ACHN (cell line): ENCODE results near the gene PDSS2.
"Not testable (repeated sequence)": the region's sequence is repeated elsewhere in the genome, so short reads cannot be mapped to it uniquely, and the experiment has no call there.

ENCODE experiments used
- DNase-seq: peaks from one replicate; pipeline ENCODE4 v3.0.0-alpha.2; 2015
- in situ Hi-C: cut with HindIII; loops from 2 replicates; pipeline ENCODE4 v1.10.0; 2017; ENCODE audit warnings: low sequenced_read_pairs, low pct_ligation_motif_present, low pct_unique_long_range_greater_than_20kb

The PDSS2 gene

DNA sequence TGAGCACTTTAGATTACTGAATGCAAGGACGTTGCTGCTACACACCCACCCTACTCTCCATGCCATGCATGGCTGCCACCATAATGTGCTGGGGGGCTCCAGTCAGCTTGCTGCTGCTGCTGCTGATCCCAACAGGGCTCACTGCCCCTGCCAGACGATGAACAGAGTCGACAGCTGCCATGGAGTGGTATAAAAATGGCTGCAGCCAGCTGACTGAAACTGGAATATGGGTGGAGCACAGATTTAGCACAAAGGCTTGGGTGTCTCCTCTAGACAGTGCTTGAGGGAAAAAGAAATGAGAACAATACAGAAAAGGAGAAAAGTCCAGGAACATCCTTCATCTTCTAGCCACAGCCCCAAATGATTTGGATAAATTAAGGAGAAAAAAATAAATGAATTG, 150.7 kb downstream of the PDSS2 start:
- in situ Hi-C loops: no loop called here

DNA sequence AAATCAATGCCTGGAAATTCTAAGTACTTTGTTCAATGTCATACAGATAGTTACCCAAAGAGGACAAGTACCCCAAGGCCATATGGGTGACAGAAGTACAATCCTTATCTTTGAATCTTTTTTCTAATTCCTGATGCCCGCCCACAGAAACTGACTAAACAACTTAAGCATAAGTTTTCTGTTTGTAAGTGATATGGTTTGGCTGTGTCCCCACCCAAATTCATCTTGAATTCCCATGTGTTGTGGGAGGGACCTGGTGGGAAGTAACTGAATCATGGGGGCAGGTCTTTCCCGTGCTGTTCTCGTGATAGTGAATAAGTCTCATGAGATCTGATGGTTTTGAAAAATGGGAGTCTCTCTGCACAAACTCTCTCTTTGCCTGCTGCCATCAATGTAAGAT, 153.4 kb downstream of the PDSS2 start:
- in situ Hi-C loops, DNase-seq: not testable (repeated sequence)

More for the DNA sequence above, 150.7 kb downstream of the PDSS2 start:
- no peak for DNase-seq

DNA sequence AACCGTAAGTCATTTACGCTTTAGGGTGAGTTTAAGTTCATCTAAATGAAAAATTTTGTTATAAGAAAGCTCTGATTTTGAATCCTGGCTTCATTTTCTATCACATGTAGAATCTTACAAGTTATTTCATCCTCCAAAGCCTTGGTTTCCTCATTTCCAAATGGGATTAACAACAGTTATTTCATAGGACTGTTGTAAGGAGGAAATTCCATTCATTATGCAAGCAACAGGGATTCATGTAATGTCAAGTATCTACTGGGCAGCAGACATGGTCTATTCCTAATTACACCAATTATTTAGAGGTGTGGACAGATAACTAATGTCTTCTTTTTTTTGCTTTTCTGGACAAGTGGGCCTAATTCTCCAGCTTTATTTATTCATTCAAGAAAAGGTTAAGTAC, 154.0 kb downstream of the PDSS2 start:
- in situ Hi-C loops: no loop called here

DNA sequence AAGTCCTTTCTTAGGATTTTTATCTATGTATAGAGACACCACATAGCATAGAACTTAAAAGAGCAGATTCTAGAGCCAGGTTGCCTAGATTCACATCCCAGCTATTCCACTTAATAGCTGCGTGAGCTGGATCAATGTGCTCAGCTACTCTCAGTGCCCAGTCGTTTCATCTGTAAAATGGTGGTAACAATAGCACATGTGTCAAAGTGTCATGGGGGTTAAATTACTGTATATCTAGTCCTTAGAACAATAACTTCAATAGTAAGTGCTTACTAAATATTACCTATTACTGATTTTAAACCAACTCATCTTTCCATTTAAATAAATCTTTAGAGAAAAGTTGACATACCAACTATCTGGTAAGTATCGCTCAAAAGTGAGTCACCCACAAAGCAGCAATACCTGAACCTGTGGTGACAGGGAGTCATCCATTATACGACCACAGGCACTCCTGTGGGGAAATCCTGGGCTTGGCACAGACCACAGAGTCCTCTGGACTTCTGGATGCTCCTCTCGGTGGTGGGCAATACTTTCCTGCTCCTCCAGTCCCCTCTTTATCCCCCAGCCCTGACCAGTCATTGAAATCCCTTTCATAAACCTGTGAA, 154.8 kb downstream of the PDSS2 start:
- DNase-seq: peak; percentile 21
- in situ Hi-C loops: no loop called here

More for the DNA sequence above, 154.0 kb downstream of the PDSS2 start:
- no peak for DNase-seq

DNA sequence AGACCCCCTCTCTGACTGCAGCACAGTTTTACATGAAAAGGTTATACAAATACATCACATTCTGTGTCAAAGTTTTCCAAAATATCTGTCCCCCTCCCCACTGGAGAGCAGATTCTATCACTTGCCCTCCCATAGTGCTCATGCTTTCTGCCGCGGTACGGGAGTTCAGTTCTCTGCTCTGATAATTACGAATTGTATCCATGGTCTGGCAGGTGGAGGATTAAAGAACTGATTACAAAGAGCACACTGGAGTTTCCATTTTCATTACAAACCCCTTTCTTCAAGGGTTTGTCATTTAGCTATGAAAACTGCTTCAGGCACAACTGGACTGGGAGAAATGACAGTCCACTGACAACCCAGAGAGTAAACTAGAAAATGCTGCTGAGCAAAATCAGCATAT, 166.0 kb downstream of the PDSS2 start:
- DNase-seq: no peak
- in situ Hi-C loops: no loop called here

DNA sequence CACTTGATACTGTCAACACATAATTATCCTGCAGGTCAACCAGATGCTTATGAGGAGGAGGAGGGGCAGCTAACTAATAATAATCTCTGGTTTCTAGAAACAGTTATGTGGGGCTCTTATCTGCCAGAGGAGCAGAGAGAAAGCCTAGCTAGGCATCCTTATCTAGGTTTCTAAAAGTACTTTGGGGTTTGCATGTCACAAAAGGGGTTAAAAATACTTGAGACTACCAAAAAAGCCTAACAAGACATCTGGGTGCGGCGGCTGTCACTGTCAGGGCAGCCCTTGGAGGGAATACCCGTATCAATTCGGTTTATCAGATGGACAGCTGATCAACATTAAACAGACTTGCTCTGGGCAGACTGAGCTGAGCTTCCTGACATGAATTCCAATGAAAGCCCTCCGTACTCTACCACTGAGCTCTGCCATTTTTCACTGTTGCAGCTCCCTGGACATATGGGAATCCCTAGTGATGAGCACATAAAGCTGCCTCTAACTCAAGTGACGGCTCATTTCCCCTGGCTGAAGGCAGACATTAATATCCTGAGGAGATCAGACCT, 166.6 kb downstream of the PDSS2 start:
- no peak for DNase-seq
- in situ Hi-C loops: no loop called here

DNA sequence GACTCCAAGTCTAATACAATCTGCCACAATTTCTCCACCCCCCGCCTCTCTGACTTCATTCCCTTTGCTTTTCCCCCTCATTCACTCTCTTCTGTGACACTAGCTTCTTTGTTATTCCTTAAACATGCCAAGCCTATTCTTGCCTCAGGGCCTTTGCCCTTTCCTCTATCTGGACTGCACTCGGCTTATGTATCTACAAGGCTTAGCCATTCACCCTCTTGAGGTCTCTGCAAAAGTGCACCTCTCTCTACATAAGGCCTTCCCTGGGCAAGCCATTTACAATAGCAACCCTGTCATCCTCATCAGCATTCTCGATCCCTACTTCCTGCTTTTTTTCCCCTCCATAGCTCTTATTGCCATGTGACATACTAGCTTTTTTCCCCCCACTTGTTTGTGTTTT, 168.9 kb downstream of the PDSS2 start:
- in situ Hi-C loops: no loop called here
- DNase-seq: no peak

DNA sequence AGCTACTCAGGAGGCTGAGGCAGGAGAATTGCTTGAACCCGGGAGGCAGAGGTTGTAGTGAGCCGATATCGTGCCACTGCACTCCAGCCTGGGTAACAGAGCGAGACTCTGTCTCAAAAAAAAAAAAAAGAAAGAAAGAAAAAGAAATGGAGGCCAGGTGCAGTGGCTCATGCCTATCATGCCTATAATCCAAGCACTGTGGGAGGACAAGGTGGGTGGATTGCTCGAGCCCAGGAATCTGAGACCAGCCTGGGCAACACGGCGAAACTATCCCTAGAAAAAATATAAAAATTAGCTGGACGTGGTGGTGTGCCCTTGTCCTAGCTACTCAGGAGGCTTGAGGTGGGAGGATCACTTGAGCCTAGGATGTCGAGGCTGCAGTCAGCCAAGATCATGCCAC, 170.1 kb downstream of the PDSS2 start:
- DNase-seq, in situ Hi-C loops: not testable (repeated sequence)

DNA sequence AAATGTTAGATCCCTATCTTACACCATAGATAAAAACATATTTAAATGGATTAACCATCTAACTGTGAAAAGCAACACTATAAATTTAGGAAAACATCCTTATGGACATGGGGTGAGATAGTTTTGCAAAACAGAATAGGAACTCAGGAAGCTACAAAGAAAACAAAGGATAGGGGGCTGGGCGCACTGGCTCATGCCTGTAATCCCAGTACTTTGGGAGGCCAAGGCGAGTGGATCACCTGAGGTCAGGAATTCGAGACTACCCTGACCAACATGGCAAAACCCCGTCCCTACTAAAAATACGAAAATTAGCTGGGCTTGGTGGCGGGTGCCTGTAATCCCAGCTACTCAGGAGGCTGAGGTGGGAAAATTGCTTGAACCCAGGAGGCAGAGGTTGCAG, 173.7 kb downstream of the PDSS2 start:
- DNase-seq, in situ Hi-C loops: not testable (repeated sequence)

DNA sequence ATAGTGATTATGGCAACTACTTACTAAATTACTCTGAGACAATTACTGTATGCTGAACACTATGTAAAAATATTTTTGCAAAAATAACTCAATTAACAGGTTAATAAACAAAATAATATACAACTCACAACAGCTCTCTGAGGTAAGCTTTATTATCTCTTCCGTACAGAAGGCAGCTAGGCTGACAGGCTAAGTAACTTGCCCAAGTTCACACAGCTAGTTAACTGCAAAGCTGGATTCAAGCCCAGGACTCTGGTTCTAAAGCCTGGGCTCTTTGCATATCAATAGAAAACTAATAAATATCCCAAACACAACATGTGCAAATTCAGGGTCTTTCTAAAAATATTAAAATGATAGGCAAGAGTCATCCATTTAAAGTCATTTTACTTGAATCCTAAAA, 174.6 kb downstream of the PDSS2 start:
- DNase-seq: no peak
- in situ Hi-C loops: no loop called here

DNA sequence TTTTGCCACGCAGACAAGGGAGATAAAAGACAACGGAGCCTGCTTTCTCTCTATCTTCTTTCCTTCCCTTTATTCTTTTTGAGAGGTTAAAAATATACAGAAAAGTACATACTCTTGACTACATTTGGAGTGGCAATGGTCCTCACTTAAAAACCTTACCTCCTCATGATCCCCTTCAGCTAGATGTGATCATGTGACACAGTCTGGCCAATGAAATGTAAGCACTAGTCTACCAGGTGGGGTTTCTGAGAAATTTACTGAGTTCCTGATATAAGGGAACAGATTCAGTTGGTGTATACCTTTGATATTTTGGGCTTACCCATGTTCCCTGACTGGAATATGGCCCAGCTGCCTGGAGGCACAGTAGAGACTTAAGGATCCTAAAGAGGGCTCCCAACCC, 178.6 kb downstream of the PDSS2 start:
- no peak for DNase-seq

DNA sequence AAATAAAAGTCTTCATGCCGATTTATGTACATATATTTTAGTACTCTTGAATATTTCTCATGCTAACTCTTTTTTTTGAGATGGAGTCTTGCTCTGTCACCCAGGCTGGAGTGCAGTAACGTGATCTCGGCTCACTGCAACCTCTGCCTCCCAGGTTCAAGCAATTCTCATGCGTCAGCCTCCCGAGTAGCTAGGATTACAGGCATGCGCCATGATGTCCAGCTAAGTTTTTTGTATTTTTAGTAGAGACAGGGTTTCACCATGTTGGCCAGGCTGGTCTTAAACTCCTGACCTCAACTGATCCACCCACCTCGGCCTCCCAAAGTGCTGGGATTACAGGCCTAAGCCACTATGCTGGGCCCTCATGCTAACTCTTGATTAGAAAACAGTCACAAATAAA, 179.4 kb downstream of the PDSS2 start:
- in situ Hi-C loops, DNase-seq: not testable (repeated sequence)

More for the DNA sequence above, 178.6 kb downstream of the PDSS2 start:
- in situ Hi-C loops: no loop called here

DNA sequence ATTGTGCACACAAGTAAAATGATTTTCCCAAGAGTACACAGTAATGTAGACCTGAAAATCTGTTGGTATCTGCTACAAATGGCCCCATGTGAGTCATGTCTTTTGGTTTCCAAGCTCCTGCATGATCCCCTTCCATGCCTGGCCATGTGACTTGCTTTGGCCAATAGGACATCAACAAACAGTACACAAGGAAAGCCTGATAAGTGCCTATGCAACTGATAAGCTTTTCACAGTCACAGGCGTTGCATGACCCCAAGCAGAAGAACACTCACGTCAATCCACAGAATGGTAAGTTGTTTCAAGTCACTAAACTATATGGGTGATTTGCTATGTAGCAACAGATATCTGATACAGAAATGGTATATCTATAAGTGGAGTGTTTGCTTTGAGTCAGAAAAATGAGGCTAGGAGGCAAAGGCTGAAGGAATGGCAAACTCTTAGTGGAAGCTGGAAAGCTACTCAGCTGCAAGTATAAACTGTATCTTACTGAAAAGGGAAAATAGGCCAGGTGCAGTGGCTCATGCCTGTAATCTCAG, 184.0 kb downstream of the PDSS2 start:
- no peak for DNase-seq
- in situ Hi-C loops: no loop called here

DNA sequence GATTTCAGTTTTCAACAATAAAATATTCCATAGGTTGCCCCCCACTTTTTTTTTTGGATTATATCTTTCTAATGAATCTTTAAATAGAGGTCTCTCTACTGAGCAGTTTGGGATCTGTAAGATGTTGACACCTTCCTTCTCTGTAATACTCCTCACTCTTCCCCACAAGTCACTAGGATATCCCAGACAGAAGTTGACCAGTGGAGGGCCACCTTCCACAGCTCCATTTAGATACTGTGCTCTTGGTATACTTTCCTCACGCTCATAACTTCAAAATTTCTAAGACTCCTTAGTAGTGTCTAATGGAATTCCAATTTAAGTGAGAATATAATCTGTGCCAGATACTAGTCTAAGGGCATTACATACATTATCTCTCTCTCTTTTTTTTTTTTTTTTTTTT, 185.1 kb downstream of the PDSS2 start:
- in situ Hi-C loops: no loop called here
- peak; percentile 2 for DNase-seq

DNA sequence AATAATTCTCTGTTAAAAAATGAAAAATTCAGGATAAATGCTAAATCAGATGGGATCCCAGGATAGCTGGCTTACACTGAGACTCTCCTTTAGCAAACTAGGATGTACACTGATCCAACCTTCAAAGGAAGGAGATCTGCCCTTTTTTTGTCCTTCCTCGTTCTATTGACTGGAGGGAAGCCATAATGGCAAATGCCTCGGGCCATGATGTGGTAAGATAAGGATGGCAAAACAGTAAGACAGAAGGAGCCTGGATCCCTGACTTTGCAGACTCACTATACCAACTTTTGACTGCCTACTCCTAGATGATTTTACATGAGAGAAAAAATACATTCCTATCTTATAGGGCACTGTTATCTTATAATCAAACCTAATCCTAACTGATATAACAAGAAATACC, 187.1 kb downstream of the PDSS2 start:
- no peak for DNase-seq
- in situ Hi-C loops: no loop called here

DNA sequence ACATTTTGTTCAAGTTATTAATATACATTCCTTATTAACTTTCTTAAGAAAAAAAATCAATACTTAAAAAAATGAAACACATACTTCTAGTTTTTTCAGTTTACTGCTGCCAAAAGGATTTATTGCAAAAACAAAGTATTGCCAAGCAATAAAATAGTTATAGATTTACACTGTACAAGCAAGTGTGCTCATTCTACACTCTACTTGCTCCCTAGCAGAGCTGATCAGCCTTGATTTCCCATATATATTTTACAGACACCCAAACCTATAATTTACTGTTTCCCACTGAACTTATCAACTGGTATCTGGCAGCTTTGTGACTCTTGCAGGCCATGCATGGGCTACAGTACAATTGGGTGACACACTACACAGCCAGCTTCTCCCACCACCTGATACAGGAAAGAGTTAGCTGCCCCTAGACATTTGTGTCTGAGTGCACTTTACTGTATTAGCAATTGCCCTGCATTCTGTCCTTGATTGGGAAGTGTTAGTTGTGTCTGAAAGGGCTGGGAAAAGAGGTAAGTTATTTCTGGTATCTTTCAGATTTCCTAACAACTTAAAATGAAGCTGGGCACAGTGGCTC, 188.1 kb downstream of the PDSS2 start:
- DNase-seq: no peak
- in situ Hi-C loops: no loop called here

DNA sequence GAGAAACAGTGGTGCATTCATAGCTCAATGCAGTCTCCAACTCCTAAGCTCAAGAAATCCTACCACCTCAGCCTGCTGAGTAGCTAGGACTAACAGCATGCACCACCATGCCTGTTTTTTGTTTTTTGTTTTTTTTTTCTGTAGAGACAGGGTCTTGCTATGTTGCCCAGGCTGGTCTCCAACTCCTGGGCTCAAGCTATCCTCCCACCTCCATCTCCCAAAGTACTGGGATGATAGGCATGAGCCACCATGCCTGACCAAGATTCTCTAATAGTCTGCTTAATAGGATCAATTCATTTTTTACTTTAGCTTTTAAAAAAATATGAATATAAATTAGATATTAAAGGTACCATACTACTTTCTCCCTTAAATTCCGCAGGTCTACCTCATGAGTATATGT, 191.7 kb downstream of the PDSS2 start:
- DNase-seq: no peak
- in situ Hi-C loops: no loop called here

DNA sequence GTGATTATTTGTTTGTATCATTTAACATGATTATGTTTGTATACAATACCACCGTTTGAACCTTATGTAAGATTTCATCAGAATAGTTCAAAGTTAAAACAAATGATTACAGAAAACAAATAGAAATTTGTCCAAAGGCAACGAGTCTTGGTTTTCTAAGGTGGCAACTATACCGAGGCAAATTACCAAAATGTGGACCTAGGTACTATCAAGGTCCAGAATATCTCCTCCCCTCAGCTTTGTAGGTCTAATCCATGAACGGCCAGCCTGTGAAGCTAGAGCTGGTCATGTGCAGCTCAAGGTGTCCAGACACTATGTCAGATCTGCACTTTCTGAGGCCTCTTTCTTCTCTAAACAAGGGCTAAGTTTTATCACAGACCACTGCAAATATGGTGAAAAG, 192.4 kb downstream of the PDSS2 start:
- in situ Hi-C loops: no loop called here
- DNase-seq: no peak

DNA sequence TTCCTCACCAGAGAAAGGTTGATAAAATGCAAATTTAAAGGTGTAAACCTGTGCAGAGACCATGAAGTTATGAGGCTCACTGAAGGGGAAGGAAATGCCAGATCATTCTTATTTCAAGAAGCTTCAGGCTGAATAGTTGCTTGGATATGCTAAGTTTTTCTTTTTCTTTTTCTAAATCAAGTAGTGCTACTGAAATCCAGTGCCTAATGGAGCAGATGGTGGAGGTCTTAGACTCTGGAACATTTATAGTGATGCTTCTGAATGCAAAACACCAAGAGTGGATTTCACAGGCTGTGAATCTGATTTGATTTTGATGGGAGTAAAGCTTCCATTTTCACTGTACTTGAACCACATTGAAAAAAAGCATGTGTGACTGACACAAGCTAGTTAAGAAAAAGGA, 192.8 kb downstream of the PDSS2 start:
- DNase-seq: no peak
- in situ Hi-C loops: no loop called here

DNA sequence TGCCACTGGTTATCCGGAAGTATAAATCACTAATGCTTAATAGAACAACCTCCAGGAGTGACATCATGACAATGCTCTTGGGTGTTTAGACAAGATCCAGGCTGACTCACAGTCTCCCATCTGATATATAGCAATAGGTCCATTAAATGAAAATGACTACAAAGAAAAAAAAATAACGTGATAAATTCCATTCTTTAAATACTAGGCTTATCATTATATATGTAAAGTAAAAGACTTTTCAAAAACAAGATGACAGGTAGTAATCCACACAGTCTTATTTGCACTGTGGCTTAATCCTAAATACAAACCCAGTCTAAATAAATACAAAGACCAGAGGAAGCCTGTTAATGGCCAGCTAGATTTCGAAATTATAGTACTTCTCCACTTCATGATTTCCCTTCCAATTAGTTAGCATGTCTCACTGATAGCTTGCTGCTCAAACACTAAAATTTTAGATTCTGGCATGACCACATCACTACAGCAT, 195.0 kb downstream of the PDSS2 start:
- DNase-seq: peak; percentile 38
- in situ Hi-C loops: no loop called here
